ENCODE data around the gene SZRD1. TPM values are rescaled to one million over a fixed set of nuclear protein-coding genes. Genes with fewer than 3 reads are reported as not detected.

Gene SZRD1
- total and polyA plus RNA-seq, 4 donors, result 29.3 to 114 (median 89.3) TPM

GRCh38 chr1:16369821-16370220 is 2.8 kb downstream of the SZRD1 start:
- DNase-seq (no peak), ATAC-seq (ENCODE audit: insufficient read depth, low FRiP score) (no peak)
- Histone ChIP-seq H3K9me3 (ENCODE audit: control insufficient read depth in 4 of 4, insufficient read depth in 3 of 4, low read length in 3 of 4) (no peaks in the 10 kb centered on the region), H3K4me1 (ENCODE audit: control insufficient read depth in 5 of 5, insufficient read depth in 5 of 5, low read length in 5 of 5) (peaks cover 0 to 26% (median 18%) of the 10 kb centered on the region in 5 donors), H3K9ac (ENCODE audit: insufficient read depth in 1 of 2, low read length in 2 of 2) (no peak overlapping the region), H3K4me3 (no peak overlapping the region), H3K27me3 (ENCODE audit: control insufficient read depth in 3 of 3, insufficient read depth in 3 of 3, low read length in 2 of 3) (no peaks in the 10 kb centered on the region), H3K27ac (ENCODE audit: low read depth in 1 of 2, low read length in 1 of 2) (no peak overlapping the region), H3K36me3 (ENCODE audit: control insufficient read depth in 4 of 4, insufficient read depth in 4 of 4, low read length in 4 of 4) (peaks cover 0 to 3% (median 2%) of the 10 kb centered on the region in 4 donors)
- 62 to 80% methylated on average over 4 of the region's 4 CpGs for WGBS, 2 donors
- TF ChIP-seq, protein P1, sequence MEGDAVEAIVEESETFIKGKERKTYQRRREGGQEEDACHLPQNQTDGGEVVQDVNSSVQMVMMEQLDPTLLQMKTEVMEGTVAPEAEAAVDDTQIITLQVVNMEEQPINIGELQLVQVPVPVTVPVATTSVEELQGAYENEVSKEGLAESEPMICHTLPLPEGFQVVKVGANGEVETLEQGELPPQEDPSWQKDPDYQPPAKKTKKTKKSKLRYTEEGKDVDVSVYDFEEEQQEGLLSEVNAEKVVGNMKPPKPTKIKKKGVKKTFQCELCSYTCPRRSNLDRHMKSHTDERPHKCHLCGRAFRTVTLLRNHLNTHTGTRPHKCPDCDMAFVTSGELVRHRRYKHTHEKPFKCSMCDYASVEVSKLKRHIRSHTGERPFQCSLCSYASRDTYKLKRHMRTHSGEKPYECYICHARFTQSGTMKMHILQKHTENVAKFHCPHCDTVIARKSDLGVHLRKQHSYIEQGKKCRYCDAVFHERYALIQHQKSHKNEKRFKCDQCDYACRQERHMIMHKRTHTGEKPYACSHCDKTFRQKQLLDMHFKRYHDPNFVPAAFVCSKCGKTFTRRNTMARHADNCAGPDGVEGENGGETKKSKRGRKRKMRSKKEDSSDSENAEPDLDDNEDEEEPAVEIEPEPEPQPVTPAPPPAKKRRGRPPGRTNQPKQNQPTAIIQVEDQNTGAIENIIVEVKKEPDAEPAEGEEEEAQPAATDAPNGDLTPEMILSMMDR (IDR thresholded peaks at IDR 0.05; ENCODE audit: control extremely low read depth, extremely low read depth), result no peak

GRCh38 chr1:16371725-16372124 is 4.7 kb downstream of the SZRD1 start:
- WGBS, 2 donors, result 72 to 73% methylated on average over 5 of the region's 5 CpGs
- Histone ChIP-seq H3K4me3 (no peak overlapping the region), H3K27ac (ENCODE audit: low read depth in 1 of 2, low read length in 1 of 2) (peak overlapping the region in 1 of 2 donors; percentile 69), H3K9ac (ENCODE audit: insufficient read depth in 1 of 2, low read length in 2 of 2) (no peak overlapping the region), H3K36me3 (ENCODE audit: control insufficient read depth in 4 of 4, insufficient read depth in 4 of 4, low read length in 4 of 4) (peaks cover 0 to 3% (median 2%) of the 10 kb centered on the region in 4 donors), H3K9me3 (ENCODE audit: control insufficient read depth in 4 of 4, insufficient read depth in 3 of 4, low read length in 3 of 4) (no peaks in the 10 kb centered on the region), H3K27me3 (ENCODE audit: control insufficient read depth in 3 of 3, insufficient read depth in 3 of 3, low read length in 2 of 3) (no peaks in the 10 kb centered on the region), H3K4me1 (ENCODE audit: control insufficient read depth in 5 of 5, insufficient read depth in 5 of 5, low read length in 5 of 5) (peaks cover 10 to 34% (median 22%) of the 10 kb centered on the region in 5 donors)
- TF ChIP-seq, protein P1 (IDR thresholded peaks at IDR 0.05; ENCODE audit: control extremely low read depth, extremely low read depth), result no peak
- ATAC-seq (ENCODE audit: insufficient read depth, low FRiP score) (no peak), DNase-seq (no peak)

GRCh38 chr1:16372535-16373285 is 5.7 kb downstream of the SZRD1 start:
- DNase-seq (no peak), ATAC-seq (ENCODE audit: insufficient read depth, low FRiP score) (no peak)
- H3K36me3 ChIP-seq (ENCODE audit: control insufficient read depth in 4 of 4, insufficient read depth in 4 of 4, low read length in 4 of 4), result peaks cover 0 to 2% (median 1%) of the 10 kb centered on the region in 4 donors
- peaks cover 10 to 42% (median 25%) of the 10 kb centered on the region in 5 donors for H3K4me1 ChIP-seq (ENCODE audit: control insufficient read depth in 5 of 5, insufficient read depth in 5 of 5, low read length in 5 of 5)
- H3K9me3 ChIP-seq (ENCODE audit: control insufficient read depth in 4 of 4, insufficient read depth in 3 of 4, low read length in 3 of 4), result peaks cover 0 to 2% (median 0%) of the 10 kb centered on the region in 4 donors
- no peak overlapping the region for H3K9ac ChIP-seq (ENCODE audit: insufficient read depth in 1 of 2, low read length in 2 of 2)
- no peaks in the 10 kb centered on the region for H3K27me3 ChIP-seq (ENCODE audit: control insufficient read depth in 3 of 3, insufficient read depth in 3 of 3, low read length in 2 of 3)
- TF ChIP-seq, protein P1 (IDR thresholded peaks at IDR 0.05; ENCODE audit: control extremely low read depth, extremely low read depth), result no peak
- H3K27ac ChIP-seq (ENCODE audit: low read depth in 1 of 2, low read length in 1 of 2), result no peak overlapping the region
- WGBS, 2 donors, result 85% methylated on average over 3 of the region's 3 CpGs
- no peak overlapping the region for H3K4me3 ChIP-seq

Measured in lung (tissue), 12 donors.